ENCODE data around the gene KRT76. TPM values are rescaled to one million over a fixed set of nuclear protein-coding genes. Genes with fewer than 3 reads are reported as not detected.
A peak's percentile ranks its signal among the peaks of the same experiment; 100 is the strongest.

The KRT76 gene
- total RNA-seq, 1 donor from 2014 or later = not detected

- no peaks in the 10 kb centered on the region for H3K36me3 ChIP-seq (ENCODE audit: control insufficient read depth, insufficient read depth, low read length)
- no peak for FAIRE-seq
- TF ChIP-seq CTCF (IDR thresholded peaks at IDR 0.05; ENCODE audit: insufficient read depth, low read length, severe bottlenecking) = no peak
- H3K4me3 ChIP-seq (ENCODE audit: low read depth, low read length) = no peak overlapping the region
- DNase-seq (ENCODE audit: low read depth) = no peak
- peaks cover 2% of the 10 kb centered on the region for H3K27me3 ChIP-seq (ENCODE audit: control insufficient read depth, insufficient read depth, low read length)
Observed at GRCh38 chr12:52760623-52761022, 16.5 kb downstream of the KRT76 start.

GRCh38 chr12:52759695-52760094, 17.4 kb downstream of the KRT76 start:
- DNase-seq (ENCODE audit: low read depth) = no peak
- FAIRE-seq = no peak

GRCh38 chr12:52759218-52759617, 17.9 kb downstream of the KRT76 start:
- no peak for TF ChIP-seq CTCF (IDR thresholded peaks at IDR 0.05; ENCODE audit: insufficient read depth, low read length, severe bottlenecking)
- no peak overlapping the region for H3K4me3 ChIP-seq (ENCODE audit: low read depth, low read length)
- DNase-seq (ENCODE audit: low read depth) = no peak
- H3K36me3 ChIP-seq (ENCODE audit: control insufficient read depth, insufficient read depth, low read length) = no peaks in the 10 kb centered on the region
- FAIRE-seq = no peak
- H3K27me3 ChIP-seq (ENCODE audit: control insufficient read depth, insufficient read depth, low read length) = peaks cover 6% of the 10 kb centered on the region

More at GRCh38 chr12:52759695-52760094, 17.4 kb downstream of the KRT76 start:
- H3K4me3 ChIP-seq (ENCODE audit: low read depth, low read length) = no peak overlapping the region
- H3K36me3 ChIP-seq (ENCODE audit: control insufficient read depth, insufficient read depth, low read length) = no peaks in the 10 kb centered on the region
- H3K27me3 ChIP-seq (ENCODE audit: control insufficient read depth, insufficient read depth, low read length) = peaks cover 4% of the 10 kb centered on the region
- TF ChIP-seq CTCF (IDR thresholded peaks at IDR 0.05; ENCODE audit: insufficient read depth, low read length, severe bottlenecking) = no peak

GRCh38 chr12:52757449-52758176, 19.5 kb downstream of the KRT76 start:
- peaks cover 6% of the 10 kb centered on the region for H3K27me3 ChIP-seq (ENCODE audit: control insufficient read depth, insufficient read depth, low read length)

GRCh38 chr12:52756281-52756960, 20.7 kb downstream of the KRT76 start:
- H3K4me3 ChIP-seq (ENCODE audit: low read depth, low read length) = no peak overlapping the region
- no peak for TF ChIP-seq CTCF (IDR thresholded peaks at IDR 0.05; ENCODE audit: insufficient read depth, low read length, severe bottlenecking)
- H3K27me3 ChIP-seq (ENCODE audit: control insufficient read depth, insufficient read depth, low read length) = peaks cover 6% of the 10 kb centered on the region
- no peaks in the 10 kb centered on the region for H3K36me3 ChIP-seq (ENCODE audit: control insufficient read depth, insufficient read depth, low read length)
- no peak for DNase-seq (ENCODE audit: low read depth)
- FAIRE-seq = peak; percentile 13

More at GRCh38 chr12:52757449-52758176, 19.5 kb downstream of the KRT76 start:
- no peak for TF ChIP-seq CTCF (IDR thresholded peaks at IDR 0.05; ENCODE audit: insufficient read depth, low read length, severe bottlenecking)
- H3K4me3 ChIP-seq (ENCODE audit: low read depth, low read length) = no peak overlapping the region
- H3K36me3 ChIP-seq (ENCODE audit: control insufficient read depth, insufficient read depth, low read length) = no peaks in the 10 kb centered on the region
- FAIRE-seq = no peak
- no peak for DNase-seq (ENCODE audit: low read depth)

Measured in bronchial epithelial cell (primary cell).